GM23338 (cell line): Measurements from ENCODE around the gene PAXX. TPM values are rescaled to one million over a fixed set of nuclear protein-coding genes. Genes with fewer than 3 reads are reported as not detected.

Source experiments
- ATAC-seq: fragments of 200-7000 bp; cut with Tn5 transposase; 3 replicates; pipeline ENCODE4 v1.9.1; 2020
- DNase-seq: peaks from one replicate; pipeline ENCODE4 v3.0.0-alpha.2; 2015; ENCODE audit warnings: low spot score
- H2AFZ ChIP-seq: fragments of 200-600 bp; sonication (generic); 2 replicates; pipeline ENCODE4 v1.8.0; 2016; ENCODE audit warnings: antibody characterized with exemption, mild to moderate bottlenecking, moderate library complexity
- H3F3A ChIP-seq: fragments of 200-600 bp; sonication (generic); replicated peaks from 2 replicates; pipeline ENCODE4 v1.8.0; 2017; ENCODE audit warnings: antibody characterized with exemption, mixed run types, low read depth
- H3K27ac ChIP-seq: fragments of 200-600 bp; sonication (generic); 2 replicates; pipeline ENCODE4 v1.6.1; 2016; ENCODE audit warnings: low read depth
- H3K27me3 ChIP-seq: fragments of 200-600 bp; sonication (generic); 2 replicates; pipeline ENCODE4 v1.8.0; 2016; ENCODE audit warnings: mild to moderate bottlenecking, mixed run types, moderate library complexity; ENCODE audit not compliant: insufficient read depth
- H3K36me3 ChIP-seq: fragments of 200-600 bp; sonication (generic); 2 replicates; pipeline ENCODE4 v1.8.0; 2016; ENCODE audit warnings: mild to moderate bottlenecking; ENCODE audit not compliant: insufficient read depth
- H3K4me1 ChIP-seq: fragments of 200-600 bp; sonication (generic); 2 replicates; pipeline ENCODE4 v1.8.0; 2016; ENCODE audit warnings: mild to moderate bottlenecking, moderate library complexity; ENCODE audit not compliant: insufficient read depth
- H3K4me2 ChIP-seq: fragments of 200-600 bp; sonication (generic); 2 replicates; pipeline ENCODE4 v1.7.1; 2017; ENCODE audit warnings: mixed run types
- H3K4me3 ChIP-seq: fragments of 200-600 bp; sonication (generic); 2 replicates; pipeline ENCODE4 v1.6.1; 2016; ENCODE audit warnings: mixed run types
- H3K79me2 ChIP-seq: fragments of 200-600 bp; sonication (generic); replicated peaks from 2 replicates; pipeline ENCODE4 v1.8.0; 2017; ENCODE audit warnings: mild to moderate bottlenecking; ENCODE audit not compliant: insufficient read depth
- H3K9me2 ChIP-seq: fragments of 200-600 bp; sonication (generic); 2 replicates; pipeline ENCODE4 v1.8.0; 2017; ENCODE audit not compliant: insufficient read depth
- H4K20me1 ChIP-seq: fragments of 200-600 bp; sonication (generic); replicated peaks from 2 replicates; pipeline ENCODE4 v1.8.0; 2017; ENCODE audit warnings: mild to moderate bottlenecking; ENCODE audit not compliant: insufficient read depth
- H3K27ac Mint-ChIP-seq: 2 replicates; pipeline ENCODE4 v1.8.0; 2020; ENCODE audit warnings: inconsistent platforms, mild to moderate bottlenecking, moderate library complexity, mixed read lengths
- H3K27me3 Mint-ChIP-seq: 3 replicates; pipeline ENCODE4 v1.8.0; 2022; ENCODE audit warnings: low read depth, mild to moderate bottlenecking, moderate library complexity, mixed read lengths, inconsistent platforms; ENCODE audit not compliant: insufficient read depth, poor library complexity
- H3K36me3 Mint-ChIP-seq: 3 replicates; pipeline ENCODE4 v1.8.0; 2021; ENCODE audit warnings: low read depth, mild to moderate bottlenecking, inconsistent platforms, moderate library complexity, mixed read lengths
- H3K4me1 Mint-ChIP-seq: 3 replicates; pipeline ENCODE4 v1.8.0; 2020; ENCODE audit warnings: mild to moderate bottlenecking, inconsistent platforms, mixed read lengths
- H3K4me3 Mint-ChIP-seq: 3 replicates; pipeline ENCODE4 v1.8.0; 2021; ENCODE audit warnings: moderate library complexity, mild to moderate bottlenecking, inconsistent platforms, mixed read lengths
- H3K9me3 Mint-ChIP-seq: 3 replicates; pipeline ENCODE4 v1.8.0; 2020; ENCODE audit warnings: moderate library complexity, mild to moderate bottlenecking, inconsistent platforms, mixed read lengths
- CREB1 ChIP-seq: fragments of 250-450 bp; sonication (Bioruptor Pico); IDR thresholded peaks from 2 replicates; pipeline ENCODE4 v1.5.0; 2020; ENCODE audit warnings: low read depth, mild to moderate bottlenecking, moderate library complexity
- CTCF ChIP-seq, 2 experiments: fragments of 200-600 bp in 1 of 2; sonication (generic) in 1 of 2; conservative IDR thresholded peaks; 2 replicates each; pipeline versions ENCODE4 v1.5.1 to v1.6.1; 2016 to 2017; ENCODE audit warnings: antibody characterized with exemption in 2 of 2, low read depth in 2 of 2, mild to moderate bottlenecking in 2 of 2, moderate library complexity in 1 of 2
- ETS1 ChIP-seq: IDR thresholded peaks from 2 replicates; pipeline ENCODE4 v1.6.1; 2016; ENCODE audit warnings: antibody characterized with exemption
- EZH2 ChIP-seq: fragments of 200-600 bp; sonication (generic); IDR thresholded peaks from one replicate; pipeline ENCODE4 v1.8.0; 2017; ENCODE audit warnings: antibody characterized with exemption, mild to moderate bottlenecking, low read depth; ENCODE audit not compliant: unreplicated experiment
- EZH2phosphoT487 ChIP-seq: fragments of 200-600 bp; sonication (generic); IDR thresholded peaks from one replicate; pipeline ENCODE4 v1.8.1; 2018; ENCODE audit warnings: antibody characterized with exemption; ENCODE audit not compliant: unreplicated experiment
- JUNB ChIP-seq: IDR thresholded peaks from one replicate; pipeline ENCODE4 v1.6.1; 2016; ENCODE audit warnings: antibody characterized with exemption; ENCODE audit not compliant: unreplicated experiment
- NANOG ChIP-seq: IDR thresholded peaks from 2 replicates; pipeline ENCODE4 v1.6.1; 2016; ENCODE audit warnings: antibody characterized with exemption, borderline replicate concordance
- POLR2AphosphoS5 ChIP-seq: IDR thresholded peaks from 2 replicates; pipeline ENCODE4 v1.6.1; 2016; ENCODE audit warnings: antibody characterized with exemption, low read depth
- REST ChIP-seq: IDR thresholded peaks from one replicate; pipeline ENCODE4 v1.6.1; 2018; ENCODE audit warnings: antibody characterized with exemption; ENCODE audit not compliant: unreplicated experiment
- STAT1 ChIP-seq: IDR thresholded peaks from one replicate; pipeline ENCODE4 v1.6.1; 2016; ENCODE audit warnings: antibody characterized with exemption; ENCODE audit not compliant: unreplicated experiment
- ZNF114 ChIP-seq: fragments of 250-450 bp; sonication (Bioruptor Pico); IDR thresholded peaks from 2 replicates; pipeline ENCODE4 v1.5.0; 2020; ENCODE audit warnings: mild to moderate bottlenecking, moderate library complexity
- ZNF331 ChIP-seq: fragments of 250-450 bp; sonication (Bioruptor Pico); IDR thresholded peaks from 2 replicates; pipeline ENCODE4 v1.5.0; 2020; ENCODE audit warnings: low read depth, mild to moderate bottlenecking, moderate library complexity
- ZNF462 ChIP-seq: fragments of 250-450 bp; sonication (Bioruptor Pico); IDR thresholded peaks from 2 replicates; pipeline ENCODE4 v1.5.0; 2020; ENCODE audit warnings: mild to moderate bottlenecking, moderate library complexity
- polyA plus RNA-seq: library from polyadenylated mRNA; unstranded; fragments of >200 nt; fragmentation: Nextera tagmentation; extraction: Ambion mirVana; gene quantifications from 2 replicates; pipeline ENCODE4 v1.2.1, GENCODE V29; 2016
- total RNA-seq: library from RNA; depleted of rRNA; stranded (reverse); fragments of >200 nt; shearing (Covaris generic); gene quantifications from 2 replicates; pipeline ENCODE4 v1.2.3, GENCODE V29; 2014

The PAXX gene
- total and polyA plus RNA-seq, 2 experiments from 2014 or later, result 71.5 to 86.0 TPM

GRCh38 chr9:137012694-137013570 is 20.7 kb downstream of the PAXX start:
- no peak overlapping the region for H3K4me3 ChIP-seq
- no peaks in the 10 kb centered on the region for H3K9me3 Mint-ChIP-seq
- H3K27me3 ChIP-seq, result no peaks in the 10 kb centered on the region
- H2AFZ ChIP-seq, result no peak overlapping the region
- ATAC-seq (peak; percentile 81), DNase-seq (peak; percentile 69)
- no peaks in the 10 kb centered on the region for H4K20me1 ChIP-seq
- H3K4me3 Mint-ChIP-seq, result no peak overlapping the region
- no peaks in the 10 kb centered on the region for H3K27me3 Mint-ChIP-seq
- H3K79me2 ChIP-seq, result no peaks in the 10 kb centered on the region
- H3K4me2 ChIP-seq, result no peak overlapping the region
- H3K27ac Mint-ChIP-seq, result no peak overlapping the region
- H3F3A ChIP-seq, result no peaks in the 10 kb centered on the region
- TF ChIP-seq ZNF462 (CRISPR knock-in tag), result no peak
- no peak for TF ChIP-seq ETS1
- TF ChIP-seq ZNF114 (CRISPR knock-in tag), result no peak
- TF ChIP-seq JUNB, result no peak
- no peak for TF ChIP-seq NANOG
- TF ChIP-seq EZH2, result no peak
- TF ChIP-seq CREB1 (CRISPR knock-in tag), result no peak
- TF ChIP-seq ZNF331 (CRISPR knock-in tag), result no peak
- no peak for TF ChIP-seq EZH2phosphoT487
- no peak for TF ChIP-seq POLR2AphosphoS5
- no peak for TF ChIP-seq CTCF (conservative IDR thresholded peaks at IDR 0.05; ENCODE audit: low read depth in 2 of 2)
- TF ChIP-seq STAT1, result no peak
- TF ChIP-seq REST, result no peak
- no peaks in the 10 kb centered on the region for H3K9me2 ChIP-seq
- H3K4me1 Mint-ChIP-seq, result no peaks in the 10 kb centered on the region
- H3K36me3 Mint-ChIP-seq, result peaks cover 2% of the 10 kb centered on the region; the same call in 1 of the 3 replicates
- no peaks in the 10 kb centered on the region for H3K36me3 ChIP-seq
- H3K27ac ChIP-seq, result no peak overlapping the region
- H3K4me1 ChIP-seq, result no peaks in the 10 kb centered on the region
